ENCODE measurements around the gene UPK2.
"Not testable (repeated sequence)": the region's sequence is repeated elsewhere in the genome, so short reads cannot be mapped to it uniquely, and the experiment has no call there.

Gene UPK2

GRCh38 chr11:118957549-118957948 is 1.5 kb downstream of the UPK2 start:
- no peak for TF ChIP-seq CTCF (IDR thresholded peaks at IDR 0.05; ENCODE audit: borderline replicate concordance, insufficient read depth, low read depth, low read length)
- H3K4me3 ChIP-seq (ENCODE audit: low read depth, low read length), result no peak overlapping the region

- TF ChIP-seq CTCF (IDR thresholded peaks at IDR 0.05; ENCODE audit: borderline replicate concordance, insufficient read depth, low read depth, low read length), result no peak
- no peak overlapping the region for H3K4me3 ChIP-seq (ENCODE audit: low read depth, low read length)
These were observed 1.9 kb downstream of the UPK2 start for GRCh38 chr11:118957968-118958367.

DNA sequence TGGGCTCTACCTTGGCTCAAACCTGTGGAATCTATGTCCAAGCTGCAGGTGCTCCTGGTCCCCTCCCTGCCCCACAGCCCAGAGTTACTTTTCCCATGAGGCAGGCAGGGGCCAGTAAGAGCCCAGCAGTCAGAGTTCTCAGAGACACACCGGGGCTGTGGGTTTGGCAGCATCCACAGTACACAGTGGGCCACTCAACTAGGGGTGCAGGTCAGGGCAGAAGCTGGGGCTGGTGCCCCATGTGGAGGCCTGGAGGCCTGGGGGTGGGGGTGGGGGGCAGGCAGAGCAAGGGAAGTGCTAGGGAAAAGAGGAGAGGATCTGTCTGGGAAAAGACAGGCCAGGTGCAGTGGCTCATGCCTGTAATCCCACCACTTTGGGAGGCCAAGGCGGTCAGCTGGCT is 2.5 kb downstream of the UPK2 start:
- no peak for TF ChIP-seq CTCF (IDR thresholded peaks at IDR 0.05; ENCODE audit: borderline replicate concordance, insufficient read depth, low read depth, low read length)
- no peak overlapping the region for H3K4me3 ChIP-seq (ENCODE audit: low read depth, low read length)

DNA sequence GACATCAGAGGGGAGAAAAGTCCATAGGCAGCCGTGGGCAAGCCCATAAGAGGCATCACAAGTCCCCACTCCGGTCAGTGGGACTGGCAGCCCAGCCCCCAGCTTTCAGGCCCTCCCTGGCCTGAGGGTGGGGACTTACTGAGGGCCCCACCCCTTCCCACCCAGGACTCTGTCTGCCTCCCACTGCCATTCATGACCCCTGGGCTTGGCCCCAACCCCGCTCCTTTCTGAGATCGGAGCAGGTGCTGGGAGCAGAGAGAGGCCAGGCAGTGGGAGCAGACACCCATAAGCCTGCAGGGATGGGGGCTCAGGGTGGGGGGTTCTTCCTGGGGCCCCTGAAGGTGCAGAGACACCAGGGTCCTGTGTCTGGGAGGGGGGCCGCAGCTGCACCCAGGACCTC is 5.1 kb downstream of the UPK2 start:
- H3K4me3 ChIP-seq (ENCODE audit: low read depth, low read length), result no peak overlapping the region
- TF ChIP-seq CTCF (IDR thresholded peaks at IDR 0.05; ENCODE audit: borderline replicate concordance, insufficient read depth, low read depth, low read length), result no peak

DNA sequence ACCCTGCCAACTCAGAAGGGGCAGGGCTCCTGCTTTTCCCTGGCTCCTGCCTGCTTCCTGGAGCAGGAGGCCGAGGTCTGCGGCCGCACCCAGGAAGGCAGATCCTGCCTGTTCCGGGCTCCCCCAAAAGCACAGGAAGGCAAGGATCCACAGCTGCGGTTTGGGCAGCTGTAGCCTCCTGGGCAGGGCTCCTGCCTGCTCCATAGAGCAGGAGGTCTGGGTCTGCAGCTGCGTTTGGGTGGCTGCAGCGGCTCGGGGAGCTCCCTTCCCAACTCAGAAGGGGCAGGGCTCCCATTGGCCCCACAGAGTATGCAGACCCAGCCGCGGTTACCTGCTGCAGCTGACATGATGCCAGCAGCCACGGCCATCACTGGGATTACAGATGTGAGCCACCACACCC is 5.5 kb downstream of the UPK2 start:
- H3K4me3 ChIP-seq (ENCODE audit: low read depth, low read length), result no peak overlapping the region
- TF ChIP-seq CTCF (IDR thresholded peaks at IDR 0.05; ENCODE audit: borderline replicate concordance, insufficient read depth, low read depth, low read length), result no peak

GRCh38 chr11:118969508-118969907 is 13.4 kb downstream of the UPK2 start:
- not testable (repeated sequence) for H3K4me3 ChIP-seq (ENCODE audit: low read depth, low read length)

- H3K4me3 ChIP-seq (ENCODE audit: low read depth, low read length), result no peak within 1 kb of the TSS
- TF ChIP-seq CTCF (IDR thresholded peaks at IDR 0.05; ENCODE audit: borderline replicate concordance, insufficient read depth, low read depth, low read length), result no peak
These were observed 15.5 kb downstream of the UPK2 start, which contains the start of gene FOXR1 for GRCh38 chr11:118971646-118972045. FOXR1 (plus strand) TSS chr11:118971761; CDS start chr11:118971932, 171 bp downstream.

DNA sequence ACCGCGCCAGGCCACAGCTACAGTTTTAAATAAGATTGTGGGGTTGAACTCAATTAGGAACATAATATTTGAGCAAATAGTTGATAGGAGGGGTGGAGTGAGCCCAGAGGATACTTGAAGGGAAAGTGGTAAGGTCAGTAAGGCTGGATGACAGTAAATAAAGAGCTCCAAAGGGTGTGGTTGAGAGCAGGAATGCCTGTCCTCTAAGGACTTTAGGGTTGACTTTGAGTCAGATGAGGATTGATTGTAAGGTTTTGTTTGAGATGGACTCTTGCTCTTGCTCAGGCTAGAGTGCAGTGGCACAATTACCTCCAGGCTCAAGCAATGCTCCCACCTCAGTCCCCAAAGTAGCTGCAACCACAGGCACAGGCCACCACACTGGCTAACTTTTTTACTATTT is 17.9 kb downstream of the UPK2 start:
- H3K4me3 ChIP-seq (ENCODE audit: low read depth, low read length), result no peak overlapping the region
- TF ChIP-seq CTCF (IDR thresholded peaks at IDR 0.05; ENCODE audit: borderline replicate concordance, insufficient read depth, low read depth, low read length), result no peak

All from GM12875 (cell line).